Measurements from ENCODE around the gene MARCHF7. TPM values are rescaled to one million over a fixed set of nuclear protein-coding genes. Genes with fewer than 3 reads are reported as not detected.

MARCHF7 gene
- total and polyA plus RNA-seq, 2 of the 8 experiments (the other 6 are each of a cell fraction or from before 2014, with no cell fraction given), result 18.3 to 116 TPM

- H3K36me3 ChIP-seq (ENCODE audit: control insufficient read depth in 2 of 4, insufficient read depth in 4 of 4, low read length in 3 of 4), result peaks cover 7 to 66% (median 33%) of the 10 kb centered on the region in 4 experiments
- H3K23me2 ChIP-seq (ENCODE audit: low read depth, low read length), result no peaks in the 10 kb centered on the region; the same call in 1 of the 2 replicates
- H2BK15ac ChIP-seq (ENCODE audit: low read length), result no peak overlapping the region
- no peak overlapping the region for H3K4me2 ChIP-seq (ENCODE audit: insufficient read depth in 1 of 2, low read depth in 2 of 2, low read length in 2 of 2)
- no peak overlapping the region for H4K8ac ChIP-seq (ENCODE audit: extremely low read depth, insufficient read depth, low read length)
- no peak overlapping the region for H4K91ac ChIP-seq (replicated peaks; ENCODE audit: insufficient read length, low read length)
- no peak overlapping the region for H2BK12ac ChIP-seq (ENCODE audit: low read depth, low read length)
- no peak overlapping the region for H2BK5ac ChIP-seq (ENCODE audit: low read depth, low read length)
- H3K9me3 ChIP-seq (ENCODE audit: insufficient read depth in 2 of 2, low read depth in 1 of 2, low read length in 1 of 2), result no peaks in the 10 kb centered on the region
- no peak overlapping the region for H3K27ac ChIP-seq (ENCODE audit: low read depth, low read length)
- peaks cover 0 to 51% of the 10 kb centered on the region in 2 experiments; a peak in 2 of 4 replicates for H3K79me2 ChIP-seq (ENCODE audit: control insufficient read depth in 1 of 2, insufficient read depth in 2 of 2, low read length in 2 of 2)
- H3K23ac ChIP-seq (ENCODE audit: insufficient read length), result no peak overlapping the region
- peak in 1 of 2 experiments; percentile 25 for DNase-seq (ENCODE audit: low read depth in 1 of 2, low spot score in 2 of 2)
- peaks cover 4 to 5% of the 10 kb centered on the region in 2 experiments for H4K20me1 ChIP-seq (replicated peaks in 1 of 2; ENCODE audit: control insufficient read depth in 1 of 2, insufficient read depth in 2 of 2, low read length in 2 of 2)
- no peak overlapping the region for H3K4ac ChIP-seq (replicated peaks; ENCODE audit: insufficient read length, low read depth, low read length)
- H3K9ac ChIP-seq (replicated peaks in 1 of 4; ENCODE audit: extremely low read depth in 1 of 4, low read depth in 3 of 4, low read length in 3 of 4), result no peak overlapping the region
- no peaks in the 10 kb centered on the region; the same call in 1 of the 2 replicates for H3K79me1 ChIP-seq (ENCODE audit: low read depth, low read length)
- FAIRE-seq, result peak; percentile 32
- no peak overlapping the region for H3K18ac ChIP-seq (ENCODE audit: extremely low read depth, low read length)
- H3K27me3 ChIP-seq (replicated peaks in 1 of 4; ENCODE audit: control insufficient read depth in 3 of 4, extremely low read depth in 1 of 4, insufficient read depth in 3 of 4, low read length in 3 of 4), result no peaks in the 10 kb centered on the region
- H2AK5ac ChIP-seq (ENCODE audit: low read depth, low read length), result no peak overlapping the region
- H3K4me1 ChIP-seq (replicated peaks in 1 of 4; ENCODE audit: control insufficient read depth in 3 of 4, insufficient read depth in 4 of 4, low read length in 3 of 4), result no peaks in the 10 kb centered on the region
- no peak overlapping the region for H2BK120ac ChIP-seq (replicated peaks; ENCODE audit: low read depth, low read length)
- CTCF ChIA-PET (ENCODE audit: partially characterized antibody), result interaction anchor here (0.5 to 5.0 kb wide), 20 partner anchors 9 to 409 kb away, joined by 3 to 27 read pairs (median 4); no protein-coding TSS in a partner anchor
- H2AFZ ChIP-seq (ENCODE audit: low read length), result no peak overlapping the region
- no peak overlapping the region for H3K4me3 ChIP-seq (ENCODE audit: extremely low read depth in 1 of 4, insufficient read depth in 2 of 4, low read depth in 3 of 4, low read length in 4 of 4)
- no peak overlapping the region for H2BK20ac ChIP-seq (ENCODE audit: low read length)
- no peak overlapping the region for H3K14ac ChIP-seq (ENCODE audit: insufficient read length)
- H3K56ac ChIP-seq (replicated peaks; ENCODE audit: insufficient read length, low read depth, low read length), result no peak overlapping the region
- POLR2A ChIA-PET (ENCODE audit: partially characterized antibody), result interaction anchor here (0.8 to 1.6 kb wide), 6 partner anchors 9 to 43 kb away, joined by 3 to 5 read pairs (median 3); partner anchors contain the start of gene MARCHF7
- no peak overlapping the region for H4K5ac ChIP-seq (ENCODE audit: insufficient read length, low read depth, low read length)
- TF ChIP-seq FOSL1 (IDR thresholded peaks at IDR 0.05; ENCODE audit: insufficient read depth, low read depth, low read length), result no peak
- TF ChIP-seq YY1 (IDR thresholded peaks at IDR 0.05; ENCODE audit: low read depth, low read length), result no peak
- TF ChIP-seq CTCF (IDR thresholded peaks at IDR 0.05; ENCODE audit: control extremely low read depth in 1 of 3, insufficient read depth in 1 of 3, low read depth in 1 of 3, low read length in 3 of 3), result peak in 2 of 3 experiments; percentile 66 to 79; a peak in 3 of 4 replicates
- TF ChIP-seq RAD21 (IDR thresholded peaks at IDR 0.05 in 1 of 2, conservative IDR thresholded peaks at IDR 0.05 in 1 of 2; ENCODE audit: low read depth in 2 of 2, low read length in 2 of 2), result peak; percentile 62 to 70
- no peak for TF ChIP-seq PHF8 (conservative IDR thresholded peaks at IDR 0.05; ENCODE audit: low read depth, low read length)
- no peak for TF ChIP-seq JUN (IDR thresholded peaks at IDR 0.05; ENCODE audit: low read depth, low read length)
- TF ChIP-seq RXRA (IDR thresholded peaks at IDR 0.05; ENCODE audit: insufficient read depth, low read depth, low read length), result no peak
- 0 out of 2 replicates have a peak, but pooled peaks have one; percentile 12 for TF ChIP-seq TEAD4 (IDR thresholded peaks at IDR 0.05; ENCODE audit: low read depth, low read length)
- no peak for TF ChIP-seq ASH2L (IDR thresholded peaks at IDR 0.05; ENCODE audit: low read length)
Observed at GRCh38 chr2:159755788-159756187, 43.5 kb downstream of the MARCHF7 start.

All from H1 (cell line).